ENCODE data around the gene ALDH3B2. TPM values are rescaled to one million over a fixed set of nuclear protein-coding genes. Genes with fewer than 3 reads are reported as not detected.
"Not testable (repeated sequence)": the region's sequence is repeated elsewhere in the genome, so short reads cannot be mapped to it uniquely, and the experiment has no call there.

ALDH3B2 gene
- total RNA-seq, 2 donors from 2014 or later: not detected

DNA sequence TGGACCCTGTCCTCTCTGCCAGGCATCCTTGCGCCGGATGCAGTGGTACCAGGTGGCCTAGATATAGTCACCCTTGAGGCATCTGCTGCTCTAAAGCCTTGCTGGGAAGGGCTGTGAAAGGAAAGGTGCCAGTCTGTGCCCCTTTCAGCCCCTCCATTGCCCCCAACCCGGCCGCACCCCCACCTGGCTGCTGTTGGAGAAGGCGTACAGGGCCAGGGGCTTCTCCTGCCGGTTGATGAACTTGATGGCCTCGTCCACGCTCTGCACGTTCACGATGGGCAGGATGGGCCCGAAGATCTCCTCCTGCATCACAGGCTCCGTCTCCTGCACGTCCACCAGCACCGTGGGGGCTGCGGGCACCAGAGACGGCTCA, 10.2 kb downstream of the ALDH3B2 start:
- DNase-seq: no peak
- no peak for ATAC-seq
- intact Hi-C loops (cut with DNase I): no loop called here

DNA sequence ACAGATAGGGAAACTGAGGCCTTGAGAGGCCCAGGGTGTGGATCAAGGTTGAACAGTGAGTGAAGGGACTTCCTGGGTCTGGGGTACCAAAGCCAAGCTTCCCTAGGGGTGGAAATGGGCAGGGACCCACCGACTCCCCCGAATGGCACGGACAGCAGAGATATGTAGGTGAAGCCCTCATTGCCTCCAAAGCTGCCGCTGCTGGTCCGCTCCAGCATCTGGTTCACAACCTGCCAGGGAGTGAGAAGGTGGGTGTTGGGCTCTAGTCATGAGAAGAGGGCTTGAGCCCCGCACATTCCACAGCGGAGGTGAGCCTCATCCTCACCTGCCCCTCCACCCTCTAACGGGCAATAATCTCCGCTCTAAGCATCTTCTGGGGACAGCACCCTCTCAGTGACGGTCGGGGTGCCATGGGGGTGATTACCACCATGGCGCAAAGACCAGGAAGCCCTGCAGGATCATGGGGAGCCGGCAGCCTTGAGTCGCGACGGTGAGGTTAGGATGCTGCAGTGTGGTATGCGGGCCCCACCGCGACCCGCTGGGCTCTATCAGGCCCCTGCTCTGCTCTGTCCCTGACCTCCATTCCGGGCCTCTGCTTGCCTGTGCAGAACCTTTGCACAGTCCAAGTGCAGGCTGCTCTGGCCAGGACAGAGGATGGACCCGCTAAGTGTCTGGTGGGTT, 10.8 kb downstream of the ALDH3B2 start:
- no peak for ATAC-seq
- DNase-seq: no peak
- intact Hi-C loops (cut with DNase I): no loop called here

DNA sequence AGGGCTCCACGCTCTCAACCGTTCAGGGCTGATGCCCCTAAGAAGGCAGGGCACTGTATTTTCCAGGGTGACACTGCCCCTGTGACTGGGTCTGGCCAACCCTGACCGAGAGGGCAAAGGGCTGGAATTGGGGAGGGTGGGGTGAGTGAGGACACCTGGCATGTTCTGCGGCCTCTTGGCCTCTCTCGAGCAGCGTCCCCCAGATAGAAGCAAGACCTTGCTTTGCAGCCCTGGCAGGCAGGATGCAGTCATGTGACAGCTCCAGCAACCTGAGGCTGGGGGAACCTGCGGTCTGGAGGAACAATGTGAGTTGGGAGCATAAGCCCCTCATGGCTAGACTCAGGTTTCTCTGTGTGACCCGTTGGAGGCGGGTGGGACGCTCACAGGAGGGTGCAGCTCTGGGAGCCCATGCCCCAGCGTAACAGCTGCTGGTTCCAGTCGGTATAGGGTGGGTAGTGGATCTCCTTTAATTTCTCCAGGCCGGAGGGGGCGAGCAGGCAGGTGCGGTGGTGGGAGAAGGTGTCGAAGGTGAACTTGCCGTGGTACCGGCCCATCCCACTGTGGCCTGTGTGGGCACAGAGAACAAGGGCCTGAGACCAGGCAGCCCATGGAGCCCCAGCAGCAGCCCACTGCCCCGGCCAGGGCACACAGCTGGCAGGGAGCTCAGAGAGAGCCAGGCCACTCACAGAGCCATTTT, 11.4 kb downstream of the ALDH3B2 start:
- DNase-seq (no peak), ATAC-seq (no peak)
- intact Hi-C loops (cut with DNase I): no loop called here

DNA sequence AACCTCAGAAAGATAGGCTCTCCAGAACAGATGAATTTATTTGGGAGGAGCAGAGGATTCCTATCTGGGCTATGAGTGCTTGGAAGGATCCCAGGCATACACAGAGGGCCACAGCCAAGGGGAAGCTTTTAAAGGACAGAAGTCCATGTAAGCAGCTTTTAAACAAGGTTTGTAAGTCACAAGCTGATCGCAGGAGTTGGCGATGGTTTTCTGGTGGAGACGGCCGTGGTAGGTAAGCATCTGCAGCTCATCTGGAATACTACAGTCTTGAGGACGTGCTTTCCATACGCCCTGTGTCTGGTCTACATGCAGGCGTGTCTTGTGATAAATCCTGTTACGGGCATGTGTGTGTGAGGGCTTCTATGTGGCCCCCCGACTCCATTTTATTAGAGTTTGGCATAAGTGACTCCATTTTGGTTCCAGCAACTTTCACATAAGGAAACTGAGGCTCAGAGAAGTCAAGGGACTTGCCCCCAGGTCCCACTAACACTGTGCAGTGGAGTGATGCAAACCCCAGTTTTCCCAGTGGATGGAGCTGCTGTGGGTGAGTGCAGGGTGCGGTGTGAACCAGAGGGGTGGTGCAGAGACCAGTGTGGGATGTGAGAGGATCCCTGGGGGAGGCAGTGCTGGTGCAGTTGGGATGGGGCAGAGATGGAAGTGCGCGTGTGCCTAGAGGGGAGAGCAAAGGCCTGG, 12.1 kb downstream of the ALDH3B2 start:
- intact Hi-C loops (cut with DNase I): no loop called here
- DNase-seq (no peak), ATAC-seq (no peak)

DNA sequence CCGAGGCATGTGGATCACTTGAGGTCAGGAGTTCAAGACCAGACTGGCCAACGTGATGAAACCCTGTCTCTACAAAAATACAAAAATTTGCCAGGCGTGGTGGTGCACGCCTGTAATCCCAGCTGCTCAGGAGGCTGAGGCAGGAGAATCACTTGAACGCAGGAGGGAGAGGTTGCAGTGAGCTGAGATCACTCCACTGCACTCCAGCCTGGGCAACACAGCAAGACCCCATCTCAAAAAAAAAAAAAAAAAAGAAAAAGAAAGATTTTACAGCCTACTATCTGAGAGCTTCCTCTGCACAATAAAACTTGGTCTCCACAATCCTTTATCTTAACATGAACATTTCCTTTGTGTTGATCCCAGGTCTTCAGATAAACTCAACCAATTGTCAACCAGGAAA, 13.7 kb downstream of the ALDH3B2 start:
- DNase-seq; ATAC-seq; intact Hi-C loops (cut with DNase I): not testable (repeated sequence)

DNA sequence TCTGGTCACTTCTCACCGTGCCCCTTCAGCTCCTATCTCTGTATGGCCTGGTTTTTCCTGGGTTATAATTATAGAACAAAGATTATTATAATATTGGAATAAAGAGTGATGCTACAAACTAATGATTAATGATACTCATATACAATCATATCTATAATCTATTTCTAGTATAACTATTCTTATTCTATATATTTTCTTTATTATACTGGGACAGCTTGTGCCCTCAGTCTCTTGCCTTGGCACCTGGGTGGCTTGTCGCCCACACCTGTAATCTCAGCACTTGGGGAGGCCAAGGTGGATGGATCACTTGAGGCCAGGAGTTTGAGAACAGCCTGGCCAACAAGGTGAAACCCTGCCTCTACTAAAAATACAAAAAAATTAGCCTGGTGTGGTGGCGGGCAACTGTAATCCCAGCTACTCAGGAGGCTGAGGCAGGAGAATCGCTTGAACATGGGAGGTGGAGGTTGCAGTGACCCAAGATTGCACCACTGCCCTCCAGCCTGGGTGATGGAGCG, 14.7 kb downstream of the ALDH3B2 start:
- intact Hi-C loops (cut with DNase I); DNase-seq; ATAC-seq: not testable (repeated sequence)

DNA sequence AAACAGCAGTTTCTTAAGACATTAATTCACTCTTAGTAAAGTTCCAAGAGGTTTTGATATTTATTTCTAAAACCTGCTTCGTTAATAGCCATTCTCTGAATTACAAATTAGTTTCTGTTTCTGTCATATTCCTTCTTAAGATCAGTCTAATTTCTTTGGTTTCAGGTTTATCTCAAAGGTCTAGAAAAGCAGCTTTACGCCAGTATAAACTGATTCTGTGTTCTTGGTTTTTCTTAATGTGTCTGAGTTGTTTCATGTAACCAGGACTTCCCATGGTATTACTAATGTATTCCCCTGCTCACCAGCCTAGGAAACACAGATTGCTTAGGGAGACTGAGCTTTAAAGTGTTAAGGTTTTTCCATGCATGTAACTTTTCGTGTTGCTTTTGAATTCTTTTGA, 17.1 kb downstream of the ALDH3B2 start:
- ATAC-seq: no peak
- intact Hi-C loops (cut with DNase I): no loop called here

DNA sequence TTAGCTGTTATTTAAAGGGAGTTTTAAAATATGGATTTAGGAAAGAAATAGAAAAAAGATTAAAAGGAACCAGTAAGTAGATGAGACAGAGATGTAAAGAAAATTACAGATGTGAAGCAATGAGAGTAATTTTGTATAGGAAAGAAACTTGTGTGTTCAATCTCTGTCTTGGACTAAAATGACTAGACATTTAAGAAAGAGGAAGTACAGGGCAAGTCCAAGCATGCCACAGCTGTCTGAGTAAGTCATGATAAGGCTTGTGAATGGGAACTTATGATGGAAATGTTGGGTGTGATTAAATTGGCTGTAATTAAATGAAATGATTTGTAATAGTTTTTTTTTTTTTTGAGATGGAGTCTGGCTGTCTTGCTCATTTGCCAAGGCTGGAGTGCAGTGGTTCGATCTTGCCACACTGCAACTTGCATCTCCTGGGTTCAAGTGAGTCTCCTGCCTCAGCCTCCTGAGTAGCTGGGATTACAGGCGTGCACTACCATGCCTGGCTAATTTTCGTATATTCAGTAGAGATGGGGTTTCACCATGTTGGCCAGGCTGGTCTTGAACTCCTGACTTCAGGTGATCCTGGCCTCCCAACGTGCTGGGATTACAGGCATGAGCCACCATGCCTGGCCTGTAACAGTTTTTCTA, 18.0 kb downstream of the ALDH3B2 start:
- intact Hi-C loops (cut with DNase I): no loop called here
- DNase-seq (no peak), ATAC-seq (no peak)

More for the DNA sequence above, 17.1 kb downstream of the ALDH3B2 start:
- DNase-seq: no peak

DNA sequence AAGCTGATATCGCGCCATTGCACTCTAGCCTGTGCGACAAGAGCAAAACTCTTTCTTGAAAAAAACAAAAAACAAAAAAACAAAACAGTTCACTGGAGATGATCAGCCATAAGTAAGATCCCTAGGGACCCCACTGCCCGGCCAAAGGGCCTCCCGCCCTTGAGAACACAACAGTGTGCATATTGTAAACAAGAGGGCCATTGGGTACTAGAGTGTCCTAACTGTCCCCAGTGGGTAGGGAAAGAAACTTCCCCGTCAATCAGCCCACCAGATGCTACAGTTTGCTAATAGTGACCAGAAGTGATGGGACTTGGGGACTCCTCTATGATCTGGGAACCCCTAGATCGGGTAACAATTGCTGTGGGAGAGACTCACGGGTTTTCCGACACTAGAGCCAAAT, 20.2 kb downstream of the ALDH3B2 start:
- DNase-seq (no peak), ATAC-seq (no peak)
- intact Hi-C loops (cut with DNase I): no loop called here

DNA sequence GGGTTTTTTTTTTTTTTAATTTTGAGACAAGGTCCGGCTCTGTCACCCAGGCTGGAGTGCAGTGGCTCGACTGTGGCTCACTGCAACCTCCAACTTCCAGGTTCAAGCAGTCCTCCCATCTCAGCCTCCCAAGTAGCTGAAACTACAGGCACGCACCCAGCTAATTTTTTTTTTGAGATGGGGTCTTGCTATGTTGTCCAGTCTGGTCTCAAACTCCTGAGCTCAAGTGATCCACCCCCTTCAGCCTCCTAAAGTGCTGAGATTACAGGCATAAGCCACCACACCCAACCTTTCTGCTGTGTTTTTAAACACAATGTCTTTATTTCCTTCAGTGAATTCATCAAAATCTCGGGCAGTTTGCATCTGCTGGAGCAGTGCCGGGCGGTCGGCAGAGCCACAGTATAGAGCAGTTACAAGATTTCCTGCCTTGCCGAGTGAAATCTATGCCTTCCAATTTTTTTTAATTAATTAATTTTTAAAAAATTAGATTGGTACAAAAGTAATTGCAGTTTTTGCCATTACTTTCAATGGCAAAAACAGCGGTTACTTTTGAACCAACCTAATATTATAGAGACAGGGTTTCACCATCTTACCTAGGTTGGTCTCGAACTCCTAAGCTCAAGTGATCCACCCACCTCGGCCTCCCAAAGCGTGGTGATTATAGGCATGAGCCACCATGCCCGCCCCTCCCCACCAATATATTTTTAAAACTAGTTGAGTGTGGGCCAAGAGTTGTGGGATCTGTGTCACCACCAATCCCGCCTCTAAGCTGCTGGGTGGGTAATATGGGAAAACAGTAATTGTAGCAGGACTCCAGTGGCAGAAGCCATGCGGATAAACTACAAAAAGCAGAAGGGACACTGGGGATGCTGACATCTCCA, 21.2 kb downstream of the ALDH3B2 start:
- ATAC-seq (no peak), DNase-seq (no peak)
- intact Hi-C loops (cut with DNase I): no loop called here

DNA sequence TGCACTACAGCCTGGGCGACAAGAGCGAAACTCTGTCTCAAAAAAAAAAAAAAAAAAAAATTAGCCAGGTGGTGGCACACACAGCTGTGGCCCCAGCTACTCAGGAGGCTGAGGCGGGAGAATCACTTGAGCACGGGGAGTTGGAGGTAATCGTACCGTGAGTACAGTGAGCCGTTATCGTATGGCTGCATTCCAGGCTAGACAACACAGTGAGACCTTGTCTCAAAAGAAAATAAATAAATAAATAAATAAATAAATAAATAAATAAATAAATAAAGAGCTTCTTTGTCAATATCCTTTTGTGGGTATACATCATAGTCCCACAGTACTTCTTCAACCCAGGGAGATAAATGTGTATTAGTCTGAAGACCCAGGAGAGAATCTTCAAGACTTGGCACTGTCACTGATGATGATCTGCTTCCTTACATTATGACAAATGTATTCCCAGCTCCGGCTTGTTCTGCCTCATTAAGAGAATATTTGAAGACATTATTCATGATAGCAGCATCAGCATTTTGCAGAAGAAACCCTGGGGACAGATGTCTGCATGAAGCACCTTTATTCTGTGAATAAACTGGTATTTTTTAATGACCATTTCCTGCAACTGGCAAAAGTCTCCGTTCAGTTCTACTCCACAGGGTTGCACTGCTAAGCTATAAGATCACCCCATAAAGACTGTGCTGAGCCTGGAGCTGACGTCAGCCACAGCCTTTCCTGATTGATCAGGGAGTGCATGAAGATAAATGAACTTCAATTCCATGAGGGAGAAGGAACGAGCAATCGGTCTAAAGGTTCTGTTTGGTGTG, 22.2 kb downstream of the ALDH3B2 start:
- DNase-seq (no peak), ATAC-seq (no peak)
- intact Hi-C loops (cut with DNase I): no loop called here

DNA sequence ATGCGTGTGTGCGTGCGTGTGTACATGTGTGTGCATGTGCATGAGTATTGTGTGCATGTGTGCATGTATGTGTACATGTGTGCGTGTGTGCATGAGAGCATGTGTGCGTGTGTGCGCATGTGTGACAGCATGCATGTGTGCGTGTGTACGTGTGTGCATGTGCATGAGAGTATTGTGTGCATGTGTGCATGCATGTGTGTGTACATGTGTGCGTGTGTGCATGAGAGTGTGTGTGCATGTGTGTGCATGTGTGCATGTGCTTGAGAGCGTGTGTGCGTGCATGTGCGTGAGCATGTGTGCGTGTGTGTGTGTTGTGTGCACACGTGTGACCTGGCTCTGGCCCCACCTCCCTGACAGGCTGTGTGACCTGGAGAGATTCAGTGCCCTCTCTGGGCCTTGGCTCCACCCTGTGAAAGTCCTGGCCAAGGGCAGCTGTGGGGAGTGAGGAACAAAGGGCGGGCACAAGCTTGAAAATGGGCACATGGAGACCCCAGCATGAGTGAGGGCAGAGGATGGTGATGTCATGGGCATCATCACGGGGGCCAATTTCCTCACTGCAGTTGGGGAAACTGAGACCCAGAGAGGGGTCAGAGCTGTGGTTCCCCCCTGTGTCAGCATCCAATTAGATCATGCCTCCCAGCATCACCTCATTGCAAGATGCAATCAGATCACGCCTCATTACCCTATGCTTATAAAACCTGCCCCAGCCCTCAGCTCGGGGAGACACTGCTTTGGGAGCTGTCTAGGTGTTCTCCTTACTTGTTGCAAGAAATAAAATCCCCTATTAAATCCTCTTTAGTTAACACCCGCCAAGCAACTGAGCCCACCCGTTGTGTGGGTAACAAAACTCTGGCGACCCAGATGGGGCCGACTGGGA, 24.6 kb downstream of the ALDH3B2 start:
- ATAC-seq: no peak
- no peak for DNase-seq
- intact Hi-C loops (cut with DNase I): no loop called here

DNA sequence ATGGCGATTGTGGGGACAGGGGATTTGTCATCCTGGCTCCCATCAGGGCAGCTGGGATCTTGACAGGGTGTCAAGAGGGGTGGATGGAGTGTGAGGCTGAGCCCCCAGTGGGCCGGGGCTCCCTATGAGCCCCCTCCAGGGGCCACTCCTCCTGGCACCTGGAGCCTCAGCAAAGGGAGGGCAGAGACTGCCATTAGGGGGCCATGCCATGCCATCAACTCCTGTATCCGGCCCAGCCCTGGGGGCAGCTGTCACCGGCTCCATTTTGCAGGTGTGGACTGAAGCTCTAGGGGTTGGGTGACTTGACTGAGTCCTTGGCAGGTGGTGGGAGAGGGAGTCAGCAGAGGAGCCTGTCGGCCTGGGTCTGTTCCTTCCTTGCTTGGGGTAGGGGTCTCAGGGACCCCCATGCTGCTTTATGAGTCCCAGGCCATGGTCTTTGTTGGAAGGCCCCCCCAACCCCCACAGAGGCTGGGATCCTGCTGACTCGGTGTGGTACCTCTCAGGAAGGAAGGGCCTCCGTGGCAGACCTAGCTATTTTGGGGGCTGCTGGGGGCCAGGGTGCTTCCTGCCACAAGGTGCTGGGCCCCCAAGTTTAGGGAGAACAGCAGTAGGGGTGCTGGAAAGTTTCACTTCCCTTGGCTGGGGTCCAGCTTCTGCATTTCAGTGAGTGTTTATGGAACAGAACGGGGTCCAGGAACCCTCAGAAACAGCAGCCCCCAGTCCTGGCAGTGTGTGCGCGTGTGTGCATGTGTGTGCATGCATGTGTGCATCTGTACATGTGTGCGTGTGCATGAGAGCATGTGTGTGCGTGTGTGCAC, 25.4 kb downstream of the ALDH3B2 start:
- intact Hi-C loops (cut with DNase I): no loop called here
- no peak for ATAC-seq
- DNase-seq: peak; percentile 19

DNA sequence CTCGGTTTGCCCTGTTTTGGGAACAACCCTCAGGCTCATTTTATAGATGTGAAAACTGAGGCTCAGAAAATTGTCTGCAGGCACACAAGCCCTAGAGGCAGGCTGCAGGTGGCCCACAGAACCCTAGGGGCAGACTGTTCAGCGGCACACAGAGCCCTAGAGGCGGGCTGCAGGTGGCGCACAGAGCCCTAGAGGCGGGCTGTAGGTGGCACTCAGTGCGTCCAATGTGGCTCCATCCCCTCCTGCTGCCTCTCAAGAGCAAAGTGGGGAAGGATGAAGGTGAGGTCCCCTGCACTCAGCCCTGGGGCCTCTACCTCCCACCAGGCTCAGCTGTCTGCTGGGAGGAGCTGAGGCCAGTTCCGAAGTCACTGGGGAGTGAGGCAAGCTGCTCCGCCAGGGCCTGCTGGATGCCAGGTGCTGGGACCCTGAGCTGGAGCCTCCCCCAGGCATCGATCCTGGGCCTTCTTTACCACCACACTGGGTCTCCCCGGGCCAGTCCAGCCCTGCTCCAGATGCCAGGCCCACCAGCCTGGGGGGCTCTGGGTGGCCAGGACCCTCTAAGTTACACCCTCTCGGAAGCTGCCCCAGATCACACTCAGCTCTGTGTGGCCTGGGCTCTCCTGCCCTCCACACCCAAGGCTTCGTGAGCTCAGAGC, 26.2 kb downstream of the ALDH3B2 start:
- DNase-seq (peak; percentile 18), ATAC-seq (no peak)
- intact Hi-C loops (cut with DNase I): no loop called here

DNA sequence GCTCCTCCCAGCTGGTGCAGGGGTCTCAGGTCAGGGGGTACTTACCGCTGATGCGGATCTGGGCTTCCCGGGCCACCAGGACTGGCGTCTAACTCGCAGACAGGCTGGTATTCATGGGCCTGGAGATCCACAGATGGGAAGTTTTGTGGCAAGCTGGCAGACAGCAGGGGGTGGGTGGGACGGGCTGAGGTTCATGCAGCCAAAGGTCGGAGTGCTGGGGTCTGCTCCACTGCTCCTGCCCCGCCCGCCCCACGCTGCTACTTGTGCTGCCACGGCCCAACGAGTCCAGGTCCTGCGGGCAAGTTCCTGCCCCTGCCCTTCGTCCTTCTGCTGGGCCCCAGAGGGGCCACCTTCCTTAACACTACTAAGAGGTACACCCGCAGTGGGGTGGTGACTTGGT, 27.0 kb downstream of the ALDH3B2 start:
- no peak for ATAC-seq
- intact Hi-C loops (cut with DNase I): no loop called here
- DNase-seq: peak; percentile 15
